SK-N-SH (cell line): ENCODE results near the gene KLHL25.

Source experiments
- CTCF ChIP-seq: fragments of 200-600 bp; sonication (generic); IDR thresholded peaks from 2 replicates; pipeline ENCODE4 v1.6.1; 2017; ENCODE audit warnings: antibody characterized with exemption, mild to moderate bottlenecking, moderate library complexity
- ELF1 ChIP-seq: IDR thresholded peaks from 2 replicates; pipeline ENCODE4 v1.4.0; 2012
- EZH2phosphoT487 ChIP-seq: fragments of 200-600 bp; sonication (generic); IDR thresholded peaks from 2 replicates; pipeline ENCODE4 v1.6.1; 2017; ENCODE audit warnings: low read depth, mixed run types, mild to moderate bottlenecking, antibody characterized with exemption, moderate library complexity, borderline replicate concordance
- MXI1 ChIP-seq: IDR thresholded peaks from 2 replicates; pipeline ENCODE4 v1.6.1; 2012; ENCODE audit warnings: mild to moderate bottlenecking, low read depth, low read length, improper control_type of control experiment
- NRF1 ChIP-seq: IDR thresholded peaks from 2 replicates; pipeline ENCODE4 v1.6.1; 2012; ENCODE audit warnings: low read depth, mild to moderate bottlenecking, low read length
- POLR2AphosphoS5 ChIP-seq: IDR thresholded peaks from 2 replicates; pipeline ENCODE4 v1.6.1; 2012; ENCODE audit warnings: low read depth, low read length
- RAD21 ChIP-seq: IDR thresholded peaks from 2 replicates; pipeline ENCODE4 v1.6.1; 2012; ENCODE audit warnings: mild to moderate bottlenecking, low read length
- RXRA ChIP-seq: IDR thresholded peaks from 2 replicates; pipeline ENCODE4 v1.4.0; 2012; ENCODE audit warnings: low read depth, mild to moderate bottlenecking, borderline replicate concordance

GRCh38 chr15:85834651-85835050 is 39.9 kb upstream of the KLHL25 start:
- TF ChIP-seq ELF1 = no peak
- TF ChIP-seq CTCF = no peak
- no peak for TF ChIP-seq RXRA
- TF ChIP-seq MXI1 = no peak
- no peak for TF ChIP-seq RAD21
- no peak for TF ChIP-seq EZH2phosphoT487
- TF ChIP-seq POLR2AphosphoS5 = no peak
- TF ChIP-seq NRF1 = no peak
